Renal pelvis (tissue), 12 donors: ENCODE results near the gene SNHG17. TPM values are rescaled to one million over a fixed set of nuclear protein-coding genes. Genes with fewer than 3 reads are reported as not detected.
A peak's percentile ranks its signal among the peaks of the same experiment; 100 is the strongest.
"Not testable (repeated sequence)": the region's sequence is repeated elsewhere in the genome, so short reads cannot be mapped to it uniquely, and the experiment has no call there.

Source experiments
- DNase-seq: peaks from one replicate; pipeline ENCODE4 v3.0.0-alpha.2; 2013
- long read RNA-seq, 16 experiments: transcript quantifications; one replicate each; lab custom pipeline, GENCODE V29; 2026
- polyA plus RNA-seq, 3 donors: library from polyadenylated mRNA; unstranded; fragments of 120-200 nt; gene quantifications; one replicate each; pipeline ENCODE4 v1.2.1, GENCODE V29; 2013; ENCODE audit not compliant: insufficient read length in 3 of 3

The SNHG17 gene
- 10 to 100 TPM; 26.5 to 34.5 (median 31.2) TPM for polyA plus RNA-seq
- long read RNA-seq, donor 1, partial matches to known transcripts = 20 of 27 reads
- long read RNA-seq, donor 1, other reads (novel, unspliced or antisense) = 6 of 27 reads
- long read RNA-seq, donor 2, partial matches to known transcripts = 26 of 26 reads
- long read RNA-seq, donor 2, other reads (novel, unspliced or antisense) = 0 of 26 reads
- long read RNA-seq, donor 3, partial matches to known transcripts = 5 of 14 reads
- long read RNA-seq, donor 3, other reads (novel, unspliced or antisense) = 7 of 14 reads
- long read RNA-seq, donor 4, partial matches to known transcripts = 47 of 63 reads
- long read RNA-seq, donor 4, other reads (novel, unspliced or antisense) = 16 of 63 reads
- long read RNA-seq, donor 5, partial matches to known transcripts = 0 of 6 reads
- long read RNA-seq, donor 5, other reads (novel, unspliced or antisense) = 5 of 6 reads
- long read RNA-seq, donor 6, partial matches to known transcripts = 15 of 16 reads
- long read RNA-seq, donor 6, other reads (novel, unspliced or antisense) = 0 of 16 reads
- long read RNA-seq, donor 7, partial matches to known transcripts = 24 of 34 reads
- long read RNA-seq, donor 7, other reads (novel, unspliced or antisense) = 9 of 34 reads
- long read RNA-seq, donor 8 = 0 reads
- long read RNA-seq, donor 9, partial matches to known transcripts = 28 of 28 reads
- long read RNA-seq, donor 9, other reads (novel, unspliced or antisense) = 0 of 28 reads
- long read RNA-seq, donor 10, partial matches to known transcripts = 20 of 31 reads
- long read RNA-seq, donor 10, other reads (novel, unspliced or antisense) = 8 of 31 reads
- long read RNA-seq, donor 11 = 0 reads
- long read RNA-seq, donor 12, partial matches to known transcripts = 41 of 48 reads
- long read RNA-seq, donor 12, other reads (novel, unspliced or antisense) = 7 of 48 reads
- long read RNA-seq, donor 13, partial matches to known transcripts = 6 of 8 reads
- long read RNA-seq, donor 13, other reads (novel, unspliced or antisense) = 0 of 8 reads
- long read RNA-seq, donor 14, partial matches to known transcripts = 14 of 25 reads
- long read RNA-seq, donor 14, other reads (novel, unspliced or antisense) = 10 of 25 reads
- long read RNA-seq, donor 15, partial matches to known transcripts = 38 of 38 reads
- long read RNA-seq, donor 15, other reads (novel, unspliced or antisense) = 0 of 38 reads
- long read RNA-seq, donor 16, partial matches to known transcripts = 19 of 26 reads
- long read RNA-seq, donor 16, other reads (novel, unspliced or antisense) = 7 of 26 reads

DNA sequence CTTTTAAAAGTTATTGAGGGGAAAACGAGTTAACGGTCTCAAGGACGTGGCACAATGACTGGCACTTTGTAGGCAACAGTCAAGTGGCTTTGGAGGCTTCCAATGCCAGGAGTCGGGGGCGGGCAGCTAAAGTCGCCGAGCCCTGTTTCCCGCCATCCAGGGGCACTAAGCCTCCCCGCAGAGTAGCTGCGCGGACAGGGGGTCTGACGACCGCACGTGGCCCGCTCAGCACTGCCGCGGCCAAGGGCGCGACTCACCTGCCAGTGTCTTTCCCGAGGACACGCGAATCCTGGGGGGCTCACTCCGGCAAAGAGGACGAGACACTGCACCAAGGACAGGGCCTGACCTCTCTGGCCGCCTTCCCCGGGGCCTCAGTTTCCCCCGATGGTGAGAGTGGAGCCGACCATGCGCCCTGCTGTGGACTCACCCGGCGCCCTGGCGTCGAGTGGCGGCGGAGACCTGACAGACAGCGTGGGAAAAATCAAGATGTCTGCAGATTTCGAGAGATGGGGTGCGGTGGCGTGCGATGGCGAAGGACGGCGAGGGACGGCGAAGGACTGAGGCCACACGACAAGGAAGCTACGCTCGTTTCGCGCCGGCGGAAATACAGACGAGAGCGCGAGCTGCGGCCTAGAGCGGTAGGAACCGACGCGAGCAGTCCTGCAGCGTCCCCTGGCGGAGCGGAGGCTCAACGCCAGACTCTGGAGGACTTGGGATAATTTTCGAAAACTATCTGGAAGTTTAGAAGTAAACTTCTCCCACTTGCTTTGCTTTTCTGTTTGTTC is at the start of gene SNHG17:
SNHG17 (minus strand) TSS at position 559 of the 785 bp plus-strand sequence.
- DNase-seq = peak; percentile 90

DNA sequence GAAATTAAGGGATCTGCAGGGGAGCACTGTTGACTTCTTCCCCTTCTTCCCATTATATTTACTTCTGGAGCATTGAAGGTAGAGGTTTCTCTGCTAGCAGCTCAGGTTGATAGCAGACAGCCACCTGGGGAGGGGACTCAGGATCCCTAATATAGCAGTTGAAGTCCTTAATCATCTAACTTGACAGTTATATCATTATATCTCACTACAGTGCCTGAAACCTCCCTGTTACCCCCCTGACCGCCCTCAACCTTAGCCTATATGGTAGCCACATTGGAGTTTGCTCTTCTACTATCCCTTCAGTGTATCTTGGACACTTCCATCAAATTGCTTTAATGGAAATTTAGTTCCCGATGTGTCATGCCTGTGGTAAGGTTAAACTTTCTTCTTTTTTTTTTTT is 44.5 kb upstream of the SNHG17 start:
- DNase-seq = no peak

- no peak for DNase-seq
These were observed 42.6 kb upstream of the SNHG17 start for GRCh38 chr20:38477747-38478146.

- DNase-seq = peak; percentile 30
These were observed 38.3 kb upstream of the SNHG17 start for GRCh38 chr20:38473367-38473795.

- DNase-seq = peak; percentile 99
These were observed 37.6 kb upstream of the SNHG17 start, which contains the start of gene RALGAPB for GRCh38 chr20:38472513-38473366. Gene RALGAPB (plus strand): TSS chr20:38472843. CDS start chr20:38488433, 15,590 bp downstream.

DNA sequence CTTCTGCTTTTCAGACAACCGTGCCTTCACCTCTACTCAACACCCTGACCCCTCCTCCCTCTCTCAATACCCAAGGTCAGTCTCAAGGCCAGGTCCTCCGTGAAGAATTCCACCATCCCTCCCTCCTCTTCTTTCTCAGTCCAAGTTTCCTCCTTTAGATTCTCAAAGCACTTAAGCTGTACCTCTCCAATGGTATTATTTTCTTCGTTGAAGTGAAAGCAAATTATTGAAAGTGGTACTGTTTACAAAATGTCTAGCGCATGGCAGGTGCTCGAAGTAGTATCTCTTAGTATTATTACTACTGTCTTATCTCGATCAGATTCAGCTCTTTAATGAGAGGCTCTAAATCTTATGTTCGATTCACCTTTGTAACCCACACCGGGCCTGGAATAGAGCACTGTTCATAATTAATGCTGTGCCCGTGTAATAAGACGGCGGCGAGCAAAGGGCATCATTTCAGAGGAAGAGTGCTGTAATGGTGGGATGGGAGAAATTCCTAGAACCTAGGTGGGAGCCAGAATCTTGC is 36.9 kb upstream of the SNHG17 start:
- DNase-seq = no peak

- no peak for DNase-seq
These were observed 36.1 kb upstream of the SNHG17 start for GRCh38 chr20:38471245-38471644.

- no peak for DNase-seq
These were observed 31.9 kb upstream of the SNHG17 start for GRCh38 chr20:38466983-38467382.

DNA sequence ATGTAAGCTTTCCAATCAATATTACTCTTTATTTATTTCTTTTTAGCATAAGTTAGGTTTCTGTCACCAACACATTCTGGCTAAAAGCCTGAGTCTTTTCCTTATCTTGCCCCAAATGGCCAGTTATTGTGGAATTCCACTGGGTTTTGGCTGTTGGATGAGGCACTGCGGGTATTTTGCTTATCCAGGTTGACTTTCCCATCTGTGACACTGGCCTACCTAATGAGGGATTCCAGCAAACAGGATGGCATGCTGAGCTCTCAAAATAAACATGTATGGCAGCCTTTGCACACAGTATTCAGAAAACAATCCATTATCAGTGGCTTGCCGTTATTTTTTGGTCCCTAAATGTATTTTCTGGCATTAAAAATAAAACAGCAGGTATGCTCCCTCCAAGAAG is 31.0 kb upstream of the SNHG17 start:
- no peak for DNase-seq

GRCh38 chr20:38461569-38461968 is 26.4 kb upstream of the SNHG17 start:
- DNase-seq = not testable (repeated sequence)

- not testable (repeated sequence) for DNase-seq
These were observed 26.0 kb upstream of the SNHG17 start for GRCh38 chr20:38461167-38461566.

DNA sequence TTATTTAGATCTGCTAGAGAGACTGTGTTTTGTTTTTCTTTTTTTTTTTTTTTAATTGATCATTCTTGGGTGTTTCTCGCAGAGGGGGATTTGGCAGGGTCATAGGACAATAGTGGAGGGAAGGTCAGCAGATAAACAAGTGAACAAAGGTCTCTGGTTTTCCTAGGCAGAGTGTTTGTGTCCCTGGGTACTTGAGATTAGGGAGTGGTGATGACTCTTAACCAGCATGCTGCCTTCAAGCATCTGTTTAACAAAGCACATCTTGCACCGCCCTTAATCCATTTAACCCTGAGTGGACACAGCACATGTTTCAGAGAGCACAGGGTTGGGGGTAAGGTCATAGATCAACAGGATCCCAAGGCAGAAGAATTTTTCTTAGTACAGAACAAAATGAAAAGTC is 25.5 kb upstream of the SNHG17 start:
- not testable (repeated sequence) for DNase-seq

DNA sequence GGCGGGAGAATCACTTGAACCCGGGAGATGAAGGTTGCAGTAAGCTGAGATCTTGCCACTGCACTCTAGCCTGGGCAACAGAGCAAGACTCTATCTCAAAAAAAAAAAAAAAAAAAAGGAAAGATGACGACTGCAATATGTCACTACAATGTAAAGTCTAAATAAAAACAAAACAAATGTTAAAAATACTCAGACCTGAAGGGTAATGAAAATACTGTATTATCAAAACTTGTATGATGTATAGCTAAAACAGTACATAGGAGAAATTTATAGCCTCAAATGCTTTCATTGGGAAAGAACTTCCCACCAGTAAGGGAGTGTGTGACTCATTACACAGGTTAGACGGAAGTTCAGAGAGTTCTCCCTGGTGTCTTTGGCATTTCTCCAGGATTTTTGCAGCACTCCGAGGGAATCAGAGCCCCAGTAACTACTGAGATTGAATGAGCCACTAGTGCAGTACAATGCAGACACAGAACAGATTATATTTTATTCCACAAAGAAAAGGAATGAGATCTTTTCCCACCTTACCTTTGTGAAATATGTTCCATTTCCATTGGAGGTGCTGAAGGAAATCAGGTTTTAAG is 25.0 kb upstream of the SNHG17 start:
- peak; percentile 77 for DNase-seq

DNA sequence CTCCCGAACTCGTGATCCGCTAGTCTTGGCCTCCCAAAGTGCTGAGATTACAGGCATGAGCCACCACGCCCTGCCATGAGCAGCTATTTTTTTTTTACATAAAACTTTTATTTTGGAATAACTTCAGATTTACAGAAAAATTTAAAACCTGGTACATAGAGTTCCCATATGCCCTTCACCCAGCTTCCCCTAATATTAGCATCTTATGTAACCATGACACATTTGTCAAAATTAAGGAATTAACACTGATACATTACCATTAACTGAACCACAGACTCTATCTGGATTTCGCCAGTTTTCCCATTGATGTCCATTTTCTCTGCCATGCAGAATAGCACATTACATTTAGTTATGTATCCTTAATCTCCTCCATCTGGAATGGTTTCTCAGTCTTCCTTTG is 23.2 kb upstream of the SNHG17 start:
- DNase-seq = no peak

- DNase-seq = no peak
These were observed 19.7 kb upstream of the SNHG17 start for GRCh38 chr20:38454556-38455473.

DNA sequence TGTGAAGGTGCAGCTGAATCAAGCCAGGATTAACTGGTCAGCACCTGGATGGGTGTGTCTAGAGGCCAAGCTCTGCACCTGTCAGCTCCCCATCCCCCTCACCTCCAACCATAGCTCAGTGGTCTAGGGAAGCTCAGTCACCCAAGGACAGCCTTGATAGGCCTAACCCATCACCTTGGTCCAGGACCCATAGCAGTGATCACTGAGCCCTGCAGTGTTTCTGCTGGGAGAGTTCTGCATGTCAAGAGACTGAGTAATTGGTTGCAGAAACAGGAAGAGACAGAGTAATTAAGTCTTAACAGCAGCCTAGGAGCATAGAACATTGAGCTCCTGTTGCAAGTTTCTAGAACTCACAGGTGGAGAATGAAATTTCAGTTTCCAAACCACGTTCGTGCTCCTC is 18.8 kb upstream of the SNHG17 start:
- no peak for DNase-seq

DNA sequence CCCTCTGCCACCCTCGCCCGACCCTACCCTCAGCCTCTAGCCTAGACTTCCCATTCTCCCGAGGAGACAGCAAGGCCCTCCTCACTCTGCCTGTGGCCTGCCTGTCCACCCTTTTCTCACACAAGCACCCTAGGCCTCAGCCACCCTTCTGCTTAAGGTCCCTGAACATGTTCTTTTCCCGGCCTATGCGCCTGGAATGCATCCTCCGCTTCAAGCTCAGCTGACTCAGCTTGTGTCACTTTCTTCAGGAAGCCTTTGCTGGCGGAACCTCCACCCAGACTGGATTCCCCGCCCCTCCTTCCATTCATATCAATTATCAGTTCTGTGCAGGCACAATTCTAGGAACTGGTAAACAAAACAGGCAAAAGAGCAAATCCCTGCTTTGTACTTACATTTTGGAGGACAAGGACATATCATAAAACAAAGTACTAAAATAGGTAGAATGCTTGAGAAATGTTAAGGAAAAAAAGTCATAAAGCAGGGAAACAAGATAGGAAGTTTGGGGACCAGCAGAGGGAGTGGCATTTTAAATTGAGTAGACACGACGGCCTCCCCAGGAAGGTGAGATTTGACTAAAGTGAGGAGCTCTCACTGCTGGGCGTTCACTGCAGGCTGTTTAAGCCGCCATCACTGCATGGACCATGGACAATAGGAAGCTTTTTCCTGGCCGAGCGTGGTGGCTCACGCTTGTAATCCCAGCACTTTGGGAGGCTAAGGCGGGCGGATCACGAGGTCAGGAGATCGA is 17.9 kb upstream of the SNHG17 start:
- DNase-seq = no peak
